ENCODE measurements around the gene SLAMF7. TPM values are rescaled to one million over a fixed set of nuclear protein-coding genes. Genes with fewer than 3 reads are reported as not detected.

Gene SLAMF7
- total and polyA plus RNA-seq, 11 donors = 0.21 to 28.0 (median 0.34) TPM; not detected in 4

DNA sequence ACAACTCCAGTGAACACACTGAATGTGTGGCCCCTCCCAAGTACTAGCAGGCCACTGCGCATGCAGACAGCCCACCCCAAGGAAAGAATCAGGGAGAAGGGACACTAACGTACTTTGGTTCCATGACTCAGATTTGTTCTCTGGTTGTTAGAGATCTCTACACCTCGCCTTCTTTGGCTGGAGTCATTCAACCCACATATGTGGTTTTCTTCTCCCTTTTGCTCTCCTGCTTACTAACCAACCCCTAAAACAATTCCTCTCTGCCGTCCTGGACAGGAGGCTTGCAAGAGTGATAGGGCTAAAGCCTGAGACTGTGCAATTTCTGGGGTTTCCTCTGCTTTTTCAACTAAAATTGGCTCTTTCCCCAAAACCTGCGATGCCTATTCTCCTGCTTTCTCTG, 21.7 kb upstream of the SLAMF7 start:
- WGBS, 4 donors = 79 to 87% (median 82%) methylated on average over 5 of the region's 5 CpGs
- H3K9me3 ChIP-seq = no peaks in the 10 kb centered on the region
- no peak overlapping the region for H3K27ac ChIP-seq
- H3K4me1 ChIP-seq = peaks cover 0 to 57% (median 0%) of the 10 kb centered on the region in 12 donors
- no peak for DNase-seq
- intact Hi-C loops (cut with DNase I) = no loop called here
- H3K36me3 ChIP-seq = no peaks in the 10 kb centered on the region
- TF ChIP-seq POLR2A (IDR thresholded peaks at IDR 0.05) (no peak), CTCF (IDR thresholded peaks at IDR 0.05) (no peak)
- ATAC-seq = no peak
- H3K4me3 ChIP-seq = no peak overlapping the region
- peaks cover 0 to 2% (median 0%) of the 10 kb centered on the region in 9 donors for H3K27me3 ChIP-seq

GRCh38 chr1:160718210-160718609, 20.8 kb upstream of the SLAMF7 start:
- TF ChIP-seq CTCF (IDR thresholded peaks at IDR 0.05) (no peak), POLR2A (IDR thresholded peaks at IDR 0.05) (no peak)
- Histone ChIP-seq H3K27me3 (peaks cover 0 to 2% (median 0%) of the 10 kb centered on the region in 9 donors), H3K9me3 (no peaks in the 10 kb centered on the region), H3K4me1 (peaks cover 0 to 57% (median 0%) of the 10 kb centered on the region in 12 donors), H3K27ac (peak overlapping the region in 1 of 12 donors; percentile 9), H3K4me3 (no peak overlapping the region), H3K36me3 (no peaks in the 10 kb centered on the region)
- intact Hi-C loops (cut with DNase I) = no loop called here
- ATAC-seq (no peak), DNase-seq (no peak)
- WGBS, 4 donors = 64 to 76% (median 71%) methylated on average over 4 of the region's 4 CpGs

- H3K27ac ChIP-seq = no peak overlapping the region
- ATAC-seq (no peak), DNase-seq (no peak)
- H3K4me1 ChIP-seq = peaks cover 0 to 49% (median 0%) of the 10 kb centered on the region in 12 donors
- no peaks in the 10 kb centered on the region for H3K9me3 ChIP-seq
- H3K4me3 ChIP-seq = no peak overlapping the region
- 66 to 72% (median 69%) methylated on average over 3 of the region's 3 CpGs for WGBS, 4 donors
- peaks cover 0 to 2% (median 0%) of the 10 kb centered on the region in 9 donors for H3K27me3 ChIP-seq
- intact Hi-C loops (cut with DNase I) = loop anchor here in 4 of 10 donors (10.0 kb wide), 3 partner anchors 114 to 374 kb away; partner anchors contain the start of genes ITLN2 (in 3 of the 4) and KLHDC9 (in 1 of the 4)
- no peaks in the 10 kb centered on the region for H3K36me3 ChIP-seq
- TF ChIP-seq CTCF (IDR thresholded peaks at IDR 0.05) (no peak), POLR2A (IDR thresholded peaks at IDR 0.05) (no peak)
Observed at GRCh38 chr1:160720356-160721085, 18.5 kb upstream of the SLAMF7 start.

- intact Hi-C loops (cut with DNase I) = loop anchor here in 4 of 10 donors (10.0 kb wide), 3 partner anchors 113 to 373 kb away; partner anchors contain the start of genes ITLN2 (in 3 of the 4) and KLHDC9 (in 1 of the 4)
- Histone ChIP-seq H3K4me3 (no peak overlapping the region), H3K9me3 (no peaks in the 10 kb centered on the region), H3K27ac (no peak overlapping the region), H3K27me3 (no peaks in the 10 kb centered on the region), H3K4me1 (peaks cover 0 to 56% (median 0%) of the 10 kb centered on the region in 12 donors), H3K36me3 (no peaks in the 10 kb centered on the region)
- ATAC-seq (no peak), DNase-seq (no peak)
- no peak for TF ChIP-seq CTCF (IDR thresholded peaks at IDR 0.05)
- no peak for TF ChIP-seq POLR2A (IDR thresholded peaks at IDR 0.05)
Observed at GRCh38 chr1:160721473-160721872, 17.6 kb upstream of the SLAMF7 start.

All from heart left ventricle (tissue), 16 donors.